Measurements from ENCODE around the gene SSR3. TPM values are rescaled to one million over a fixed set of nuclear protein-coding genes. Genes with fewer than 3 reads are reported as not detected.

The SSR3 gene
- total RNA-seq, 1 experiment from 2014 or later: 531 TPM

GRCh38 chr3:156516284-156516683 is 38.6 kb downstream of the SSR3 start:
- POLR2A ChIA-PET (ENCODE audit: low non-redundant PET): no interaction called here
- Histone ChIP-seq H3K27me3 (replicated peaks; ENCODE audit: insufficient read depth, low read depth, low read length, poor library complexity) (no peaks in the 10 kb centered on the region), H3K4me1 (ENCODE audit: insufficient read depth, low read length, poor library complexity, severe bottlenecking) (peaks cover 25% of the 10 kb centered on the region), H3K36me3 (ENCODE audit: insufficient read depth, low read length, poor library complexity, severe bottlenecking) (no peaks in the 10 kb centered on the region), H3K27ac (ENCODE audit: low read depth, low read length, poor library complexity, severe bottlenecking) (no peak overlapping the region), H3K9me3 (ENCODE audit: low read depth, low read length, poor library complexity, severe bottlenecking) (no peaks in the 10 kb centered on the region), H3K4me3 (ENCODE audit: low read depth, low read length, poor library complexity, severe bottlenecking) (no peak overlapping the region)
- DNase-seq (ENCODE audit: low spot score): no peak
- CTCF ChIA-PET: no interaction called here
- BruUV-seq (replicated peaks): no TSS peak
- intact Hi-C loops (cut with micrococcal nuclease; ENCODE audit: unreplicated experiment): no loop called here
- TF ChIP-seq CTCF (conservative IDR thresholded peaks at IDR 0.05; ENCODE audit: low read depth, low read length) (no peak), EZH2 (IDR thresholded peaks at IDR 0.05; ENCODE audit: borderline replicate concordance, low read depth, low read length, poor library complexity, severe bottlenecking) (no peak)

- CTCF ChIA-PET: no interaction called here
- no peak overlapping the region for H3K4me3 ChIP-seq (ENCODE audit: low read depth, low read length, poor library complexity, severe bottlenecking)
- intact Hi-C loops (cut with micrococcal nuclease; ENCODE audit: unreplicated experiment): no loop called here
These were observed 41.3 kb downstream of the SSR3 start for GRCh38 chr3:156513619-156514018.

GRCh38 chr3:156511987-156512677 is 42.8 kb downstream of the SSR3 start:
- H3K36me3 ChIP-seq (ENCODE audit: insufficient read depth, low read length, poor library complexity, severe bottlenecking): no peaks in the 10 kb centered on the region
- intact Hi-C loops (cut with micrococcal nuclease; ENCODE audit: unreplicated experiment): no loop called here
- TF ChIP-seq EZH2 (IDR thresholded peaks at IDR 0.05; ENCODE audit: borderline replicate concordance, low read depth, low read length, poor library complexity, severe bottlenecking) (no peak), CTCF (conservative IDR thresholded peaks at IDR 0.05; ENCODE audit: low read depth, low read length) (no peak)
- H3K4me3 ChIP-seq (ENCODE audit: low read depth, low read length, poor library complexity, severe bottlenecking): no peak overlapping the region
- BruUV-seq (replicated peaks): no TSS peak
- no peak overlapping the region for H3K27ac ChIP-seq (ENCODE audit: low read depth, low read length, poor library complexity, severe bottlenecking)
- ChIA-PET CTCF (interaction anchor here (0.6 kb wide), 1 partner anchor 100 kb away, joined by 4 read pairs; no protein-coding TSS in a partner anchor), POLR2A (ENCODE audit: low non-redundant PET) (no interaction called here)
- DNase-seq (ENCODE audit: low spot score): no peak
- no peaks in the 10 kb centered on the region for H3K9me3 ChIP-seq (ENCODE audit: low read depth, low read length, poor library complexity, severe bottlenecking)
- H3K27me3 ChIP-seq (replicated peaks; ENCODE audit: insufficient read depth, low read depth, low read length, poor library complexity): no peaks in the 10 kb centered on the region
- H3K4me1 ChIP-seq (ENCODE audit: insufficient read depth, low read length, poor library complexity, severe bottlenecking): peaks cover 13% of the 10 kb centered on the region

More at GRCh38 chr3:156513619-156514018, 41.3 kb downstream of the SSR3 start:
- Histone ChIP-seq H3K36me3 (ENCODE audit: insufficient read depth, low read length, poor library complexity, severe bottlenecking) (no peaks in the 10 kb centered on the region), H3K27ac (ENCODE audit: low read depth, low read length, poor library complexity, severe bottlenecking) (no peak overlapping the region), H3K4me1 (ENCODE audit: insufficient read depth, low read length, poor library complexity, severe bottlenecking) (peaks cover 19% of the 10 kb centered on the region), H3K9me3 (ENCODE audit: low read depth, low read length, poor library complexity, severe bottlenecking) (no peaks in the 10 kb centered on the region), H3K27me3 (replicated peaks; ENCODE audit: insufficient read depth, low read depth, low read length, poor library complexity) (no peaks in the 10 kb centered on the region)
- TF ChIP-seq CTCF (conservative IDR thresholded peaks at IDR 0.05; ENCODE audit: low read depth, low read length) (no peak), EZH2 (IDR thresholded peaks at IDR 0.05; ENCODE audit: borderline replicate concordance, low read depth, low read length, poor library complexity, severe bottlenecking) (no peak)
- no TSS peak for BruUV-seq (replicated peaks)
- POLR2A ChIA-PET (ENCODE audit: low non-redundant PET): no interaction called here
- no peak for DNase-seq (ENCODE audit: low spot score)

Measured in A673 (cell line).